SU-DHL-6 (cell line): ENCODE data around the gene CREG1.

ENCODE experiments used
- CTCF ChIP-seq: fragments of 200-600 bp; sonication (generic); IDR thresholded peaks from one replicate; pipeline ENCODE4 v1.5.1; 2017; ENCODE audit warnings: antibody characterized with exemption, mild to moderate bottlenecking, low read length, moderate library complexity; ENCODE audit not compliant: insufficient read depth, poor library complexity, severe bottlenecking
- EZH2phosphoT487 ChIP-seq: fragments of 200-600 bp; sonication (generic), shearing (Covaris generic); conservative IDR thresholded peaks from 2 replicates; pipeline ENCODE4 v1.6.1; 2018; ENCODE audit warnings: mild to moderate bottlenecking, antibody characterized with exemption, low read length, moderate library complexity, mixed read lengths

GRCh38 chr1:167579986-167580385 is 26.4 kb upstream of the CREG1 start:
- no peak for TF ChIP-seq EZH2phosphoT487
- no peak for TF ChIP-seq CTCF
